Colonic mucosa (tissue), 4 donors: Measurements from ENCODE around the gene RPRML. TPM values are rescaled to one million over a fixed set of nuclear protein-coding genes. Genes with fewer than 3 reads are reported as not detected.
"Not testable (repeated sequence)": the region's sequence is repeated elsewhere in the genome, so short reads cannot be mapped to it uniquely, and the experiment has no call there.

Experiments used
- DNase-seq: peaks from one replicate; pipeline ENCODE4 v3.0.0-alpha.2; 2020
- H3K27ac ChIP-seq: fragments of 200-600 bp; one replicate; pipeline ENCODE4 v1.8.0; 2021
- H3K27me3 ChIP-seq: fragments of 200-600 bp; one replicate; pipeline ENCODE4 v1.8.0; 2021
- H3K36me3 ChIP-seq: fragments of 200-600 bp; one replicate; pipeline ENCODE4 v1.8.0; 2021
- H3K4me1 ChIP-seq: fragments of 200-600 bp; one replicate; pipeline ENCODE4 v1.8.0; 2021; ENCODE audit warnings: mild to moderate bottlenecking
- H3K4me3 ChIP-seq: fragments of 200-600 bp; one replicate; pipeline ENCODE4 v1.8.0; 2021
- H3K9ac ChIP-seq, 2 donors: one replicate each; pipeline ENCODE4 v1.7.0; 2013; ENCODE audit warnings: control low read depth in 2 of 2, low read depth in 2 of 2, low read length in 2 of 2
- H3K9me3 ChIP-seq: fragments of 200-600 bp; one replicate; pipeline ENCODE4 v1.8.0; 2021
- CTCF ChIP-seq: fragments of 200-600 bp; IDR thresholded peaks from one replicate; pipeline ENCODE4 v1.8.0; 2022; ENCODE audit warnings: antibody characterized with exemption, mild to moderate bottlenecking
- intact Hi-C: fragments of 100-400 bp; cut with DNase I; formaldehyde crosslinking; loops from one replicate; pipeline ENCODE4 v1.14.1; 2022
- total RNA-seq, 2 donors: library from RNA; stranded (reverse); fragmentation: NEBNext Ultra II Directional in 1 of 2; extraction: Animal tissue kit (Norgen Biotek cat#: 25700) in 1 of 2; gene quantifications; one replicate each; pipeline ENCODE4 v1.2.1, GENCODE V29; 2021
- donor health status: healthy.
- donor health status: DM: no; HTN: no; CAD: no.
- donor health status: DM: no; HTN: no; CAD: no.

RPRML gene
- total RNA-seq, 2 donors from 2014 or later = not detected

GRCh38 chr17:46963571-46963970, 15.5 kb downstream of the RPRML start:
- Histone ChIP-seq H3K27me3 (no peaks in the 10 kb centered on the region), H3K4me1 (no peaks in the 10 kb centered on the region), H3K4me3 (no peak overlapping the region), H3K9me3 (no peaks in the 10 kb centered on the region), H3K27ac (no peak overlapping the region), H3K36me3 (no peaks in the 10 kb centered on the region), H3K9ac (no peak overlapping the region)
- no peak for TF ChIP-seq CTCF
- intact Hi-C loops = no loop called here
- DNase-seq = no peak

- no peaks in the 10 kb centered on the region for H3K36me3 ChIP-seq
- H3K27me3 ChIP-seq = no peaks in the 10 kb centered on the region
- H3K4me1 ChIP-seq = no peaks in the 10 kb centered on the region
- TF ChIP-seq CTCF = no peak
- H3K9ac ChIP-seq = no peak overlapping the region
- H3K9me3 ChIP-seq = no peaks in the 10 kb centered on the region
- no peak for DNase-seq
- intact Hi-C loops = no loop called here
- no peak overlapping the region for H3K4me3 ChIP-seq
- H3K27ac ChIP-seq = no peak overlapping the region
Measured at GRCh38 chr17:46962374-46962790, 16.7 kb downstream of the RPRML start.

- DNase-seq = no peak
- Histone ChIP-seq H3K4me1 (no peaks in the 10 kb centered on the region), H3K27me3 (no peaks in the 10 kb centered on the region), H3K9me3 (no peaks in the 10 kb centered on the region), H3K4me3 (no peak overlapping the region), H3K27ac (no peak overlapping the region), H3K36me3 (no peaks in the 10 kb centered on the region), H3K9ac (no peak overlapping the region)
- intact Hi-C loops = no loop called here
- no peak for TF ChIP-seq CTCF
Measured at GRCh38 chr17:46960152-46960551, 18.9 kb downstream of the RPRML start.

GRCh38 chr17:46958041-46958591, 20.9 kb downstream of the RPRML start:
- H3K27ac ChIP-seq = no peak overlapping the region
- TF ChIP-seq CTCF = no peak
- intact Hi-C loops = no loop called here
- no peaks in the 10 kb centered on the region for H3K9me3 ChIP-seq
- no peaks in the 10 kb centered on the region for H3K4me1 ChIP-seq
- no peaks in the 10 kb centered on the region for H3K36me3 ChIP-seq
- no peaks in the 10 kb centered on the region for H3K27me3 ChIP-seq
- no peak overlapping the region for H3K9ac ChIP-seq
- H3K4me3 ChIP-seq = no peak overlapping the region
- no peak for DNase-seq

GRCh38 chr17:46953191-46953590, 25.9 kb downstream of the RPRML start:
- intact Hi-C loops, DNase-seq, H3K4me1 ChIP-seq, H3K4me3 ChIP-seq, H3K27ac ChIP-seq, H3K9me3 ChIP-seq, H3K27me3 ChIP-seq, H3K9ac ChIP-seq, H3K36me3 ChIP-seq: not testable (repeated sequence)

- no peaks in the 10 kb centered on the region for H3K36me3 ChIP-seq
- H3K27ac ChIP-seq = no peak overlapping the region
- intact Hi-C loops = no loop called here
- TF ChIP-seq CTCF = no peak
- H3K4me1 ChIP-seq = no peaks in the 10 kb centered on the region
- H3K9ac ChIP-seq = no peak overlapping the region
- no peaks in the 10 kb centered on the region for H3K9me3 ChIP-seq
- DNase-seq = no peak
- no peak overlapping the region for H3K4me3 ChIP-seq
- no peaks in the 10 kb centered on the region for H3K27me3 ChIP-seq
Measured at GRCh38 chr17:46952115-46952514, 26.9 kb downstream of the RPRML start.
